ENCODE data around the gene CCDC33. TPM values are rescaled to one million over a fixed set of nuclear protein-coding genes. Genes with fewer than 3 reads are reported as not detected.

The CCDC33 gene
- total RNA-seq, 4 donors from 2014 or later = 0.40 TPM; not detected in 3

GRCh38 chr15:74375303-74375693, 139.2 kb downstream of the CCDC33 start:
- Histone ChIP-seq H3K27me3 (no peaks in the 10 kb centered on the region), H3K36me3 (no peaks in the 10 kb centered on the region), H3K4me3 (no peak overlapping the region), H3K9me3 (no peaks in the 10 kb centered on the region), H3K27ac (peak overlapping the region in 1 of 4 donors; percentile 87), H3K4me1 (peaks cover 0 to 8% (median 2%) of the 10 kb centered on the region in 4 donors)
- peak; percentile 78 to 96 (median 95) for DNase-seq
- TF ChIP-seq CTCF (IDR thresholded peaks at IDR 0.05) (peak; percentile 68 to 90 (median 84)), POLR2A (IDR thresholded peaks at IDR 0.05) (no peak)

GRCh38 chr15:74376226-74376625, 140.1 kb downstream of the CCDC33 start:
- Histone ChIP-seq H3K36me3 (no peaks in the 10 kb centered on the region), H3K9me3 (no peaks in the 10 kb centered on the region), H3K27ac (no peak overlapping the region), H3K4me1 (peaks cover 0 to 8% (median 2%) of the 10 kb centered on the region in 4 donors), H3K4me3 (no peak overlapping the region), H3K27me3 (no peaks in the 10 kb centered on the region)
- peak in 1 of 3 donors; percentile 28 for DNase-seq
- TF ChIP-seq CTCF (IDR thresholded peaks at IDR 0.05) = no peak
- no peak for TF ChIP-seq POLR2A (IDR thresholded peaks at IDR 0.05)

- H3K4me3 ChIP-seq = no peak overlapping the region
- H3K4me1 ChIP-seq = peaks cover 0 to 8% (median 2%) of the 10 kb centered on the region in 4 donors
- TF ChIP-seq CTCF (IDR thresholded peaks at IDR 0.05) (no peak), POLR2A (IDR thresholded peaks at IDR 0.05) (no peak)
- no peaks in the 10 kb centered on the region for H3K9me3 ChIP-seq
- H3K36me3 ChIP-seq = no peaks in the 10 kb centered on the region
- H3K27ac ChIP-seq = no peak overlapping the region
- no peaks in the 10 kb centered on the region for H3K27me3 ChIP-seq
- peak in 1 of 3 donors; percentile 18 for DNase-seq
These were observed 140.9 kb downstream of the CCDC33 start for GRCh38 chr15:74376825-74377581.

GRCh38 chr15:74377831-74378766, 142.0 kb downstream of the CCDC33 start:
- DNase-seq = peak in 1 of 3 donors; percentile 26
- no peak overlapping the region for H3K4me3 ChIP-seq
- no peaks in the 10 kb centered on the region for H3K9me3 ChIP-seq
- H3K36me3 ChIP-seq = no peaks in the 10 kb centered on the region
- no peak for TF ChIP-seq POLR2A (IDR thresholded peaks at IDR 0.05)
- no peak for TF ChIP-seq CTCF (IDR thresholded peaks at IDR 0.05)
- no peak overlapping the region for H3K27ac ChIP-seq
- no peaks in the 10 kb centered on the region for H3K27me3 ChIP-seq
- H3K4me1 ChIP-seq = peaks cover 0 to 15% (median 6%) of the 10 kb centered on the region in 4 donors

- Histone ChIP-seq H3K9me3 (no peaks in the 10 kb centered on the region), H3K4me1 (peaks cover 0 to 16% (median 8%) of the 10 kb centered on the region in 4 donors), H3K27me3 (no peaks in the 10 kb centered on the region), H3K27ac (no peak overlapping the region), H3K36me3 (no peaks in the 10 kb centered on the region), H3K4me3 (no peak overlapping the region)
- DNase-seq = peak in 1 of 3 donors; percentile 34
- TF ChIP-seq CTCF (IDR thresholded peaks at IDR 0.05) = no peak
- TF ChIP-seq POLR2A (IDR thresholded peaks at IDR 0.05) = no peak
These were observed 142.7 kb downstream of the CCDC33 start for GRCh38 chr15:74378848-74379247.
